Panc1 (cell line): ENCODE results near the gene SSNA1.

Experiments used
- POLR2AphosphoS5 ChIP-seq: IDR thresholded peaks from 2 replicates; pipeline ENCODE4 v1.6.1; 2012; ENCODE audit warnings: mild to moderate bottlenecking, low read depth, low read length, moderate library complexity
- SIN3A ChIP-seq: IDR thresholded peaks from 2 replicates; pipeline ENCODE4 v1.6.1; 2012; ENCODE audit warnings: low read depth, mild to moderate bottlenecking, low read length, moderate library complexity, borderline replicate concordance; ENCODE audit not compliant: insufficient read depth
- TCF7L2 ChIP-seq: IDR thresholded peaks from 2 replicates; pipeline ENCODE4 v1.6.1; 2011; ENCODE audit warnings: mild to moderate bottlenecking, low read depth, low read length, inconsistent platforms
- TF ChIP-seq, protein P1 (sequence below): fragments of 450-650 bp; IDR thresholded peaks from 2 replicates; pipeline ENCODE4 v1.5.1; 2017; ENCODE audit warnings: mild to moderate bottlenecking
- TF ChIP-seq, protein P2 (sequence below), 2 experiments: IDR thresholded peaks; 2 replicates each; pipeline ENCODE4 v1.6.1; 2011 to 2012; ENCODE audit warnings: low read depth in 2 of 2, control low read depth in 1 of 2, low read length in 1 of 2, mild to moderate bottlenecking in 1 of 2, moderate library complexity in 1 of 2; ENCODE audit not compliant: insufficient read depth in 1 of 2

DNA sequence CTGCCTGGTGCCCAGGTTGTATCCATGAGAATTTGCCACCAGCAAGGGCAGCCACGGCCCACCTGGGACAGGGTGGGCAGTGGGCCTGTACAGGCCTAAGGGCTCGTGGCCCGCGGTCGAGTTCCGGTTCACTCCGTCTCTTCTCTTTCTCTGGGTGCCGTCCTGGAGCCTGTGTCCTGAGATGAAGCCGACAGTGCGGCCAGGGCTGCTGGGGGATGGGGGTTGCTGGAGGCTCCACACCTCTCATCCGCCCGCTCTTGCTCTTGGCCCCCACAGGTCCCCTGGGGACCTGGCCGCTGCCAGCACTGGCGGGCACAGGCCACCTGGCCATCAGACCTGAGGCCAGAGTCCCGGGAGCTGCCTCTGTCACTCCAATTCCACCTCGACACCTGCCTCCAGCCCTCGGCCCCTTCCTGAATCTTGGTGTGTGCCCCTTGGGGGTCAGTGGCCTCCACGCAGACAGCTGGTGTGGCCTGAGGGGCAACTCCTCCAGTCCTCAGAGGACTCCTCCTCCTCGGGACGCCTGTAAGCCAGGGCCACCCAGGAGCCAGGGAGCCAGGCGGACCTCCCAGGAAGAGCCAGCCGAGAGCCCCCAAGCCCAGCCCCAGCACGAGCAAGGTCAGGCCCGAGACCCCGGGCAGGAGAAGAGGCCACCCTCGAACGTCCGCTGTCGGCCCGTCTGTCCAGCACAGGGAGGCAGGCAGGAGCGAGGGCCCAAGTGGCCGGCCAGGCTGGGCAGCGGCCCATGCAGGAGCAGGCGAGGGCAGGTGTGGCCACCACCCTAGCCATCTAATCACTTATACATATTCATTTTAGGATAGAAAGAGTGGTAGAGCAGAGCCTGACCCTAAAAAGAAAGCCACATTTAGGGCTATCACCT, 23.9 kb upstream of the SSNA1 start:
- TF ChIP-seq, protein P1, sequence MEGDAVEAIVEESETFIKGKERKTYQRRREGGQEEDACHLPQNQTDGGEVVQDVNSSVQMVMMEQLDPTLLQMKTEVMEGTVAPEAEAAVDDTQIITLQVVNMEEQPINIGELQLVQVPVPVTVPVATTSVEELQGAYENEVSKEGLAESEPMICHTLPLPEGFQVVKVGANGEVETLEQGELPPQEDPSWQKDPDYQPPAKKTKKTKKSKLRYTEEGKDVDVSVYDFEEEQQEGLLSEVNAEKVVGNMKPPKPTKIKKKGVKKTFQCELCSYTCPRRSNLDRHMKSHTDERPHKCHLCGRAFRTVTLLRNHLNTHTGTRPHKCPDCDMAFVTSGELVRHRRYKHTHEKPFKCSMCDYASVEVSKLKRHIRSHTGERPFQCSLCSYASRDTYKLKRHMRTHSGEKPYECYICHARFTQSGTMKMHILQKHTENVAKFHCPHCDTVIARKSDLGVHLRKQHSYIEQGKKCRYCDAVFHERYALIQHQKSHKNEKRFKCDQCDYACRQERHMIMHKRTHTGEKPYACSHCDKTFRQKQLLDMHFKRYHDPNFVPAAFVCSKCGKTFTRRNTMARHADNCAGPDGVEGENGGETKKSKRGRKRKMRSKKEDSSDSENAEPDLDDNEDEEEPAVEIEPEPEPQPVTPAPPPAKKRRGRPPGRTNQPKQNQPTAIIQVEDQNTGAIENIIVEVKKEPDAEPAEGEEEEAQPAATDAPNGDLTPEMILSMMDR: no peak
- TF ChIP-seq SIN3A (no peak), POLR2AphosphoS5 (no peak), TCF7L2 (no peak)
- TF ChIP-seq, protein P2, sequence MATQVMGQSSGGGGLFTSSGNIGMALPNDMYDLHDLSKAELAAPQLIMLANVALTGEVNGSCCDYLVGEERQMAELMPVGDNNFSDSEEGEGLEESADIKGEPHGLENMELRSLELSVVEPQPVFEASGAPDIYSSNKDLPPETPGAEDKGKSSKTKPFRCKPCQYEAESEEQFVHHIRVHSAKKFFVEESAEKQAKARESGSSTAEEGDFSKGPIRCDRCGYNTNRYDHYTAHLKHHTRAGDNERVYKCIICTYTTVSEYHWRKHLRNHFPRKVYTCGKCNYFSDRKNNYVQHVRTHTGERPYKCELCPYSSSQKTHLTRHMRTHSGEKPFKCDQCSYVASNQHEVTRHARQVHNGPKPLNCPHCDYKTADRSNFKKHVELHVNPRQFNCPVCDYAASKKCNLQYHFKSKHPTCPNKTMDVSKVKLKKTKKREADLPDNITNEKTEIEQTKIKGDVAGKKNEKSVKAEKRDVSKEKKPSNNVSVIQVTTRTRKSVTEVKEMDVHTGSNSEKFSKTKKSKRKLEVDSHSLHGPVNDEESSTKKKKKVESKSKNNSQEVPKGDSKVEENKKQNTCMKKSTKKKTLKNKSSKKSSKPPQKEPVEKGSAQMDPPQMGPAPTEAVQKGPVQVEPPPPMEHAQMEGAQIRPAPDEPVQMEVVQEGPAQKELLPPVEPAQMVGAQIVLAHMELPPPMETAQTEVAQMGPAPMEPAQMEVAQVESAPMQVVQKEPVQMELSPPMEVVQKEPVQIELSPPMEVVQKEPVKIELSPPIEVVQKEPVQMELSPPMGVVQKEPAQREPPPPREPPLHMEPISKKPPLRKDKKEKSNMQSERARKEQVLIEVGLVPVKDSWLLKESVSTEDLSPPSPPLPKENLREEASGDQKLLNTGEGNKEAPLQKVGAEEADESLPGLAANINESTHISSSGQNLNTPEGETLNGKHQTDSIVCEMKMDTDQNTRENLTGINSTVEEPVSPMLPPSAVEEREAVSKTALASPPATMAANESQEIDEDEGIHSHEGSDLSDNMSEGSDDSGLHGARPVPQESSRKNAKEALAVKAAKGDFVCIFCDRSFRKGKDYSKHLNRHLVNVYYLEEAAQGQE (IDR thresholded peaks at IDR 0.05; ENCODE audit: insufficient read depth in 1 of 2, low read depth in 2 of 2, low read length in 1 of 2): no peak
